GM15510 (cell line): ENCODE measurements around the gene LRRC19.

ENCODE experiments used
- POLR2A ChIP-seq: IDR thresholded peaks from 3 replicates; pipeline ENCODE4 v1.6.1; 2011; ENCODE audit warnings: borderline replicate concordance; ENCODE audit not compliant: insufficient read length; ENCODE audit errors: extremely low read depth

LRRC19 gene

GRCh38 chr9:26945591-26945990 lies 59.9 kb downstream of the LRRC19 start:
- no peak for TF ChIP-seq POLR2A
